22Rv1 (cell line): ENCODE results near the gene RNF167.

Experiments
- H3K27ac ChIP-seq: fragments of 450-650 bp; 2 replicates; pipeline ENCODE4 v1.5.1; 2017
- ZFX ChIP-seq: fragments of 450-650 bp; IDR thresholded peaks from 2 replicates; pipeline ENCODE4 v1.6.1; 2017; ENCODE audit warnings: antibody characterized with exemption, borderline replicate concordance
- TF ChIP-seq, protein P1 (sequence below): fragments of 450-650 bp; IDR thresholded peaks from 2 replicates; pipeline ENCODE4 v1.5.1; 2017; ENCODE audit warnings: mild to moderate bottlenecking

RNF167 gene

DNA sequence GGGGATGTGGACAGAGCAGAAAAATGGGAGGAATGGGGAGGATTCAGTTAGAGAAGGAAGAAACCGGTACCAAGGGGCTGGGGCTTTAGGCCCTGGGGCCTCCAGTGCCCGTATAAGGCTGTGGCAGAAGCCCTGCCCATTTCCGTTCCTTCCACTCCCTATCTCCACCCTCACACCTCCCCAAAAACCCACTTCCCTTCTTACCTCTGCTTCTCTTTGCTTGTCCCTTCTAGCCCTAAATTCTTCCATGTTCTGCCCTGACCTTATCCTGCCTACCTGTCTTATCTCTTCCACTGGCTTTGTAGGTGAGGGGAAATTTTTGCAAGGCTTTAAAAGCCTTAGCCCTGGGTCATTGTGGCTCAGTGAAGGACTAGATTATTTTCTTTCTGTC, 4.1 kb downstream of the RNF167 start:
- TF ChIP-seq, protein P1, sequence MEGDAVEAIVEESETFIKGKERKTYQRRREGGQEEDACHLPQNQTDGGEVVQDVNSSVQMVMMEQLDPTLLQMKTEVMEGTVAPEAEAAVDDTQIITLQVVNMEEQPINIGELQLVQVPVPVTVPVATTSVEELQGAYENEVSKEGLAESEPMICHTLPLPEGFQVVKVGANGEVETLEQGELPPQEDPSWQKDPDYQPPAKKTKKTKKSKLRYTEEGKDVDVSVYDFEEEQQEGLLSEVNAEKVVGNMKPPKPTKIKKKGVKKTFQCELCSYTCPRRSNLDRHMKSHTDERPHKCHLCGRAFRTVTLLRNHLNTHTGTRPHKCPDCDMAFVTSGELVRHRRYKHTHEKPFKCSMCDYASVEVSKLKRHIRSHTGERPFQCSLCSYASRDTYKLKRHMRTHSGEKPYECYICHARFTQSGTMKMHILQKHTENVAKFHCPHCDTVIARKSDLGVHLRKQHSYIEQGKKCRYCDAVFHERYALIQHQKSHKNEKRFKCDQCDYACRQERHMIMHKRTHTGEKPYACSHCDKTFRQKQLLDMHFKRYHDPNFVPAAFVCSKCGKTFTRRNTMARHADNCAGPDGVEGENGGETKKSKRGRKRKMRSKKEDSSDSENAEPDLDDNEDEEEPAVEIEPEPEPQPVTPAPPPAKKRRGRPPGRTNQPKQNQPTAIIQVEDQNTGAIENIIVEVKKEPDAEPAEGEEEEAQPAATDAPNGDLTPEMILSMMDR = no peak
- TF ChIP-seq ZFX = no peak
- peak overlapping the region; percentile 100 for H3K27ac ChIP-seq

DNA sequence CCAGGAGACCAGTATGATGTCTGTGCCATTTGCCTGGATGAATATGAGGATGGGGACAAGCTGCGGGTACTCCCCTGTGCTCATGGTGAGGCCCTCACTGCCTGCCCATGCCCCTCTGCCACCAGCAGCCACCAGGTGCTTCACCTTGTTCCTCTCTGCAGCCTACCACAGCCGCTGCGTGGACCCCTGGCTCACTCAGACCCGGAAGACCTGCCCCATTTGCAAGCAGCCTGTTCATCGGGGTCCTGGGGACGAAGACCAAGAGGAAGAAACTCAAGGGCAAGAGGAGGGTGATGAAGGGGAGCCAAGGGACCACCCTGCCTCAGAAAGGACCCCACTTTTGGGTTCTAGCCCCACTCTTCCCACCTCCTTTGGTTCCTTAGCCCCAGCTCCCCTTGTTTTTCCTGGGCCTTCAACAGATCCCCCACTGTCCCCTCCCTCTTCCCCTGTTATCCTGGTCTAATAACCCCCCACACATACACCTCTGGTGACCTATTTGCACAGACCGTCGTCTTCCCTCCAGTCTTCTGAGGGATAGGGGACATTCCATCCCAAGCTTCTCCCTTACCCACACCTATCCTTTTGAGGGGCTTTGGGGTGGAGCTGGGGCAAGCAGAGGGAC, 4.6 kb downstream of the RNF167 start:
- no peak for TF ChIP-seq ZFX
- peak overlapping the region; percentile 100 for H3K27ac ChIP-seq

DNA sequence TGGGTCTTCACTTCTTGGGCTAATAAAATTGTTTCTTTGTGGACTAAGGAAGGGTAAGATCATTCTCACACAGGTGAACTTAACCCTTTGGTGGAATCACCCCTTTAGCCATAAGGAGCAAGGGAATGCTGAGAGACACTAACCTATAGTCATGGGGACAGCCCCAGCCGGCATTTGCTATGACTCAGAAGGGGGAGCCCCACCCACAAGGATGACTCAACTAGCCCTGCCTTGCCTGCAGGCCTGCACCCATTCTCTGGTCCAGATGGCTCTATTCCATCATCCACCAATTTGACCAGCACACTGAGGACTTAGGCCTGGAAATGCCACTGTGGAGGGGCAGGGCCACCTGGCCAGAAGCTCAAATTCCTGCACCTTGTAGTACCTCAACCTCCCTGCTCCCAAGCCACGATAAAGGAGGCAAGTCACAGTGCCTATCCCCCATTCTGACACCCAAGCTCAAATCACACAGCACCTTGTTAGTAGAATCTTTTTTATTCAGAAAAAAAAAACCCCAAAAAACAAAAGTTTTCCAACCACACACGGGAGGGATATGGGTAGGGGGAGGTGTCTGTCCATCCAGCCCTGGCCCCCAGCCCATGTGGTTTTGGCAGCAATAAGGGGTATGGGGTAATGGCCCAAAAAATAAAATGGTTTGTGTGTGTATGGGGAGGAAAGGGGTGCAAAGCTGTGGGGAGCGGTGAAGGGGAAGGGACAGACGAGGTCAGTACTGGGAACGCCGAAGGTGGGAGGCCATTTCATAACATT, 5.3 kb downstream of the RNF167 start:
- peak overlapping the region; percentile 100 for H3K27ac ChIP-seq

DNA sequence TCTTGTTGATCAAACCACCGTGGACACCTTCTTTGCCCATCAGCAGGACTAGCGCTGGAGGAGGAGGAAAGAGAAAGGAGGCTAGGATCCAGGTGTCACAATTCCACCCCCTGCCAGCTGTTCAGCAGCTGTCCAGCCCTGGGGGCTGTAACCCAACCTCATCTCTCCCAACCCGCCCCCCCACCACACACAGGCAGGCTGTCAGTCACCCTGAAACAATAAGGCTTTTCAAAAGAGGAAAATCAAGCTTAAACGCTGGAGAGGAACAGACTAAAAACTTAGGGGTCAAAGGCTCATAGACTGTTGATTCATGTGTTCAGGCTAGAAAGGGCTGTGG, 5.8 kb downstream of the RNF167 start:
- peak overlapping the region; percentile 100 for H3K27ac ChIP-seq
- no peak for TF ChIP-seq ZFX
- TF ChIP-seq, protein P1 = no peak

More for the DNA sequence above, 5.3 kb downstream of the RNF167 start:
- no peak for TF ChIP-seq ZFX
- TF ChIP-seq, protein P1 = no peak

DNA sequence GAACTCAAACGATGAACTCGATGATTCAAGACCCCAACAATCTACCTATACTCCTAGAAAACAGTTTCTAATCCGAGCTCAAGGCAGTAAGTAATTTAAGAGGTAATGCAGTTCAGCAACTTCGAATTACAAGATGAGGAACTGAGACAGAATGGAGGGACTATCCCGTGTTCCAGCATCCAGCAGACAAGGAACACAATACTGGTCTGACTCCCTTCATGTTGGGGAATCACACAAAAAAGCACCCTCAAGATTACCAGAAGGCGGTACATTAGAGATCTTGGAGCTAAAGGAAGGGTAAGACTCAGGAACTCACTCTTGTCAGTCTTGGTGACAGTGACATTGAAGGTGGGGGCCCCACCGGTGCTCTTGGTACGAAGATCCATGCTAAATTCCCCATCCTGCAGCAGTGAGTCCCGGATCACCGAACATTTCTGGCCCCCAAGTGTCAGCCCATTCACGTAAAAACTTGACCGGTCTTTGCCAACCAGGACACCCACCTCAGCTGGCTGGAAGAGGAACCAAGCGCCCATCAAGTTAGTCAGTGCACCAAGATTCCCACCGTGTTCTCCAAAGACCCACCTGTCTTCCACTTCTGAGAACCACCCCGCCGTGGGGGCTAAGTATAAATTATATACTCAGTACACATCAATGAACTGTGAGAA, 6.4 kb downstream of the RNF167 start:
- H3K27ac ChIP-seq = peak overlapping the region; percentile 100
- TF ChIP-seq, protein P1 = no peak
- no peak for TF ChIP-seq ZFX

DNA sequence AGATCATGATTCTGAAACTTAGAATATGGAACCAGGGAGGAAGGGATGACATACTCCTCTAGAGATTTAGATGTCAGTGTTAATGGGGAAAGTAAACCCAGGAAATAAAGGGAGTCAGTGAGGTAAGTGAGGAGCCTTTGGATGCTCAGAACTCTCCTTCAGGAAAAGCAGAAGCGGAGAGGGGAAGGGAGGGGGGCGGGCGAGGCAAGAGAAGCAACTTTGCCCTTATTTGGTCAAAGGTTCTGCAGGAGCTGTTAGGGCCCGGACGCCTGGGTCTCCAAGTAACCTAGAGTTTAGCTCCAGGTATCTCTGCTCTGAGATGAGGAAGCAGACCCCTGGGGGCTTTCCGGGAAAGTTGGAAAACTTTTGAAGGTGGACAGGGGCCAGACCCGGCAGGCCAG, 6.9 kb downstream of the RNF167 start:
- peak overlapping the region; percentile 100 for H3K27ac ChIP-seq
- TF ChIP-seq, protein P1 = no peak
- TF ChIP-seq ZFX = no peak

DNA sequence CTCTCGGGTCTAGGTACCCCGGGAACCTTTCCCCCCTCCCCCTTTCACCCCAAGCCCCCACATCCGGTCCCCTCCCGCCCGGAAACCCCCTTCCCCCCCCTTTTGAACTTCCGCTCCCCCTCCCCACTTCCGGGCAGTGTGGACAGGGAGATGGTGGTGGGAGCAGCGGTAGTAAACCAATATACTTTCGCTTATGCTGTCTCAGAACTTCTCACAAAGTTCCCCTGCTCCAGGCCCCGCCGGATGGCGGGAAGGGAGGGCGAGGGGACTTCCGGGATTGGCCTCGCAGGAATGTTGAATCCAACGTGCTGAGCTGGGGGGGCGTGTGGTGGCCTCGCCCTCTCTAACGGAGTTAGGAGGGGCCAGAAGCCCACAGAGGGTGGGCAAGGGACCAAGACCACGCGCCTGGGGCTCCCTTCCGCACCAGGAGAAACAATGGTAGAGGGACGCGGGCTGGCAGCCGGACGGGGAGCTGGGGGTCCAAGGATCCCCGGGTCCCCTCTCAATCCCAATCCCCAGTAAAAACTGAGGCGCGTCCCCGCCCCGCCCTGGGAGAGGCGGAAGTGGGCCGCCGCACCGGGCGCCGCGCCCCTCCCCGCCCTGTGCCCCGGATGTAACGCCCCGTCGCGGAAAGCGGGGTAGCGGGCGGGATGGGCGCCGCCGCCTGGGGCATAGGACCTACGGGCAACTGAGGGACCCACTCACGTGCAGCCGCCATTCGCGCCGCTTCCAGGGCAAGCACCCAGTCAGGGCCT, 7.5 kb downstream of the RNF167 start:
- TF ChIP-seq ZFX = no peak
- TF ChIP-seq, protein P1 = no peak

More for the DNA sequence above, 7.5 kb downstream of the RNF167 start:
- H3K27ac ChIP-seq = peak overlapping the region; percentile 100
